MCF 10A (cell line): ENCODE results near the gene PGAM2. TPM values are rescaled to one million over a fixed set of nuclear protein-coding genes. Genes with fewer than 3 reads are reported as not detected.

Experiments
- BruUV-seq: library from RNA; stranded (reverse); fragments of 400-500 nt; replicated peaks from 2 replicates; lab custom pipeline; 2021; lab: Mats Ljungman, UMichigan
- CTCF ChIA-PET: fragments of 300-600 bp; sonication (Branson Sonifier 250); formaldehyde crosslinking; extraction: SDS; loops from one replicate; lab custom pipeline; 2021; ENCODE audit warnings: antibody characterized with exemption, inconsistent platforms; lab: Yijun Ruan, JAX
- POLR2A ChIA-PET: fragments of 300-600, 350-650 bp; sonication (Branson Sonifier 250); formaldehyde crosslinking; extraction: SDS; loops from one replicate; lab custom pipeline; 2020; ENCODE audit warnings: antibody characterized with exemption, inconsistent platforms; lab: Yijun Ruan, JAX
- DNase-seq: peaks from one replicate; pipeline ENCODE4 v3.0.0-alpha.2; 2018; ENCODE audit not compliant: unreplicated experiment
- H3K27ac Mint-ChIP-seq: one replicate; pipeline ENCODE4 v1.8.0; 2022; ENCODE audit warnings: mild to moderate bottlenecking, low read depth, mixed read lengths; ENCODE audit not compliant: unreplicated experiment
- H3K27me3 Mint-ChIP-seq: one replicate; pipeline ENCODE4 v1.8.0; 2022; ENCODE audit warnings: mixed read lengths; ENCODE audit not compliant: insufficient read depth, unreplicated experiment
- H3K36me3 Mint-ChIP-seq: one replicate; pipeline ENCODE4 v1.8.0; 2022; ENCODE audit warnings: mild to moderate bottlenecking, moderate library complexity, mixed read lengths; ENCODE audit not compliant: insufficient read depth, unreplicated experiment
- H3K4me1 Mint-ChIP-seq: one replicate; pipeline ENCODE4 v1.8.0; 2022; ENCODE audit warnings: mixed read lengths; ENCODE audit not compliant: insufficient read depth, unreplicated experiment
- H3K4me3 Mint-ChIP-seq: one replicate; pipeline ENCODE4 v1.8.0; 2022; ENCODE audit warnings: mild to moderate bottlenecking, moderate library complexity, mixed read lengths; ENCODE audit not compliant: unreplicated experiment
- H3K9me3 Mint-ChIP-seq: one replicate; pipeline ENCODE4 v1.8.0; 2022; ENCODE audit warnings: mixed read lengths; ENCODE audit not compliant: unreplicated experiment
- CTCF ChIP-seq: fragments of 200-600 bp; IDR thresholded peaks from one replicate; pipeline ENCODE4 v1.8.0; 2022; ENCODE audit warnings: antibody characterized with exemption, mild to moderate bottlenecking; ENCODE audit not compliant: unreplicated experiment
- intact Hi-C: fragments of 100-400 bp; cut with micrococcal nuclease; formaldehyde crosslinking; loops from 2 replicates; pipeline ENCODE4 v1.14.1; 2022
- total RNA-seq: library from RNA; stranded (reverse); gene quantifications from 2 replicates; pipeline ENCODE4 v1.2.3, GENCODE V29; 2022

The PGAM2 gene
- total RNA-seq, 1 experiment from 2014 or later = not detected

- H3K4me1 Mint-ChIP-seq = peaks cover 35% of the 10 kb centered on the region
- H3K27me3 Mint-ChIP-seq = no peaks in the 10 kb centered on the region
- intact Hi-C loops = no loop called here
- ChIA-PET POLR2A (interaction anchor here (0.6 kb wide), 1 partner anchor 1145 kb away, joined by 3 read pairs; no protein-coding TSS in a partner anchor), CTCF (interaction anchor here (0.7 to 1.8 kb wide), 3 partner anchors 15 to 127 kb away, joined by 3 to 7 read pairs (median 4); partner anchors contain the start of gene YKT6)
- no TSS peak for BruUV-seq
- peaks cover 61% of the 10 kb centered on the region for H3K36me3 Mint-ChIP-seq
- peak; percentile 87 for DNase-seq
- H3K27ac Mint-ChIP-seq = peak overlapping the region; percentile 66
- peak overlapping the region; percentile 54 for H3K4me3 Mint-ChIP-seq
- TF ChIP-seq CTCF = no peak
- H3K9me3 Mint-ChIP-seq = no peaks in the 10 kb centered on the region
These were observed 8.4 kb upstream of the PGAM2 start for GRCh38 chr7:44073664-44074348.

GRCh38 chr7:44072364-44073231, 7.2 kb upstream of the PGAM2 start:
- POLR2A ChIA-PET = interaction anchor here (0.7 to 2.4 kb wide), 7 partner anchors 8 to 128 kb away, joined by 3 to 13 read pairs (median 5); partner anchors contain the start of genes DBNL and POLD2
- no TSS peak for BruUV-seq

GRCh38 chr7:44071726-44072363, 6.5 kb upstream of the PGAM2 start:
- no peak for TF ChIP-seq CTCF
- no peaks in the 10 kb centered on the region for H3K9me3 Mint-ChIP-seq
- peak overlapping the region; percentile 54 for H3K4me3 Mint-ChIP-seq
- peak overlapping the region; percentile 42 for H3K27ac Mint-ChIP-seq
- no TSS peak for BruUV-seq
- no peak for DNase-seq
- intact Hi-C loops = loop anchor here (1.0 kb wide), 2 partner anchors 124 to 128 kb away; partner anchors contain the start of gene YKT6
- POLR2A ChIA-PET = interaction anchor here (0.7 to 2.4 kb wide), 10 partner anchors 8 to 128 kb away, joined by 3 to 13 read pairs (median 5); partner anchors contain the start of genes DBNL and POLD2
- peaks cover 60% of the 10 kb centered on the region for H3K36me3 Mint-ChIP-seq
- H3K27me3 Mint-ChIP-seq = no peaks in the 10 kb centered on the region
- CTCF ChIA-PET = interaction anchor here (0.6 to 2.0 kb wide), 6 partner anchors 9 to 968 kb away, joined by 3 to 6 read pairs (median 4); partner anchors contain the start of gene YKT6
- peaks cover 37% of the 10 kb centered on the region for H3K4me1 Mint-ChIP-seq

More at GRCh38 chr7:44072364-44073231, 7.2 kb upstream of the PGAM2 start:
- peaks cover 35% of the 10 kb centered on the region for H3K4me1 Mint-ChIP-seq
- peak overlapping the region; percentile 42 for H3K27ac Mint-ChIP-seq
- peaks cover 56% of the 10 kb centered on the region for H3K36me3 Mint-ChIP-seq
- H3K9me3 Mint-ChIP-seq = no peaks in the 10 kb centered on the region
- peak; percentile 80 for TF ChIP-seq CTCF
- intact Hi-C loops = loop anchor here (1.0 kb wide), 2 partner anchors 124 to 128 kb away; partner anchors contain the start of gene YKT6
- H3K4me3 Mint-ChIP-seq = peak overlapping the region; percentile 54
- DNase-seq = peak; percentile 96
- CTCF ChIA-PET = interaction anchor here (0.7 to 2.0 kb wide), 5 partner anchors 8 to 418 kb away, joined by 3 to 7 read pairs (median 4); partner anchors contain the start of gene YKT6
- no peaks in the 10 kb centered on the region for H3K27me3 Mint-ChIP-seq
